Activated CD4-positive, alpha-beta T cell treated with anti-CD3 and anti-CD28 coated beads, Interleukin-2, amount 50 U/mL, for 24 hours (primary cell): ENCODE data around the gene FTCD.
"Not testable (repeated sequence)": the region's sequence is repeated elsewhere in the genome, so short reads cannot be mapped to it uniquely, and the experiment has no call there.

Experiments
- DNase-seq, 2 donors: peaks; one replicate each; pipeline ENCODE4 v3.0.0-alpha.2; 2020; ENCODE audit warnings: low read depth in 1 of 2, low spot score in 1 of 2

FTCD gene

GRCh38 chr21:46111857-46112724 is 43.3 kb downstream of the FTCD start:
- DNase-seq, result no peak

GRCh38 chr21:46111193-46111571 is 44.2 kb downstream of the FTCD start:
- no peak for DNase-seq

GRCh38 chr21:46110499-46111192 is 44.7 kb downstream of the FTCD start:
- DNase-seq, result no peak

- no peak for DNase-seq
Measured at GRCh38 chr21:46109313-46110221, 45.8 kb downstream of the FTCD start.

- DNase-seq, result no peak
Measured at GRCh38 chr21:46108827-46109312, 46.5 kb downstream of the FTCD start.

GRCh38 chr21:46107376-46107775 is 48.0 kb downstream of the FTCD start:
- not testable (repeated sequence) for DNase-seq

- no peak for DNase-seq
Measured at GRCh38 chr21:46104104-46104503, 51.3 kb downstream of the FTCD start.

GRCh38 chr21:46100906-46101305 is 54.5 kb downstream of the FTCD start:
- no peak for DNase-seq

GRCh38 chr21:46100426-46100825 is 55.0 kb downstream of the FTCD start:
- no peak for DNase-seq

- no peak for DNase-seq
Measured at GRCh38 chr21:46100020-46100419, 55.4 kb downstream of the FTCD start.

GRCh38 chr21:46099476-46099875 is 55.9 kb downstream of the FTCD start:
- DNase-seq, result no peak

- DNase-seq, result no peak
Measured at GRCh38 chr21:46098303-46099141, 56.9 kb downstream of the FTCD start.

GRCh38 chr21:46097336-46098293 is 57.8 kb downstream of the FTCD start, which contains the start of gene COL6A2:
Gene COL6A2 (plus strand): TSS chr21:46098112.
- DNase-seq, result peak in 1 of 2 donors; percentile 16

GRCh38 chr21:46096596-46097335 is 58.6 kb downstream of the FTCD start:
- DNase-seq, result no peak

- no peak for DNase-seq
Measured at GRCh38 chr21:46095814-46096595, 59.4 kb downstream of the FTCD start.

- no peak for DNase-seq
Measured at GRCh38 chr21:46095083-46095719, 60.2 kb downstream of the FTCD start.

- no peak for DNase-seq
Measured at GRCh38 chr21:46094401-46095082, 60.8 kb downstream of the FTCD start.
